Eye (tissue), 1 donor: Measurements from ENCODE around the gene PRKCG.

Experiments used
- DNase-seq: peaks from one replicate; pipeline ENCODE4 v3.0.0-alpha.2; 2015

The PRKCG gene

DNA sequence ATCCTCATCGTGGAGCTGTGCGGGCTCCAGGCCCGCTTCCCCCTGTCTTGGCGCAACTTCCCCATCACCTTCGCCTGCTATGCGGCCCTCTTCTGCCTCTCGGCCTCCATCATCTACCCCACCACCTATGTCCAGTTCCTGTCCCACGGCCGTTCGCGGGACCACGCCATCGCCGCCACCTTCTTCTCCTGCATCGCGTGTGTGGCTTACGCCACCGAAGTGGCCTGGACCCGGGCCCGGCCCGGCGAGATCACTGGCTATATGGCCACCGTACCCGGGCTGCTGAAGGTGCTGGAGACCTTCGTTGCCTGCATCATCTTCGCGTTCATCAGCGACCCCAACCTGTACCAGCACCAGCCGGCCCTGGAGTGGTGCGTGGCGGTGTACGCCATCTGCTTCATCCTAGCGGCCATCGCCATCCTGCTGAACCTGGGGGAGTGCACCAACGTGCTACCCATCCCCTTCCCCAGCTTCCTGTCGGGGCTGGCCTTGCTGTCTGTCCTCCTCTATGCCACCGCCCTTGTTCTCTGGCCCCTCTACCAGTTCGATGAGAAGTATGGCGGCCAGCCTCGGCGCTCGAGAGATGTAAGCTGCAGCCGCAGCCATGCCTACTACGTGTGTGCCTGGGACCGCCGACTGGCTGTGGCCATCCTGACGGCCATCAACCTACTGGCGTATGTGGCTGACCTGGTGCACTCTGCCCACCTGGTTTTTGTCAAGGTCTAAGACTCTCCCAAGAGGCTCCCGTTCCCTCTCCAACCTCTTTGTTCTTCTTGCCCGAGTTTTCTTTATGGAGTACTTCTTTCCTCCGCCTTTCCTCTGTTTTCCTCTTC lies 8.0 kb upstream of the PRKCG start:
- DNase-seq = no peak

DNA sequence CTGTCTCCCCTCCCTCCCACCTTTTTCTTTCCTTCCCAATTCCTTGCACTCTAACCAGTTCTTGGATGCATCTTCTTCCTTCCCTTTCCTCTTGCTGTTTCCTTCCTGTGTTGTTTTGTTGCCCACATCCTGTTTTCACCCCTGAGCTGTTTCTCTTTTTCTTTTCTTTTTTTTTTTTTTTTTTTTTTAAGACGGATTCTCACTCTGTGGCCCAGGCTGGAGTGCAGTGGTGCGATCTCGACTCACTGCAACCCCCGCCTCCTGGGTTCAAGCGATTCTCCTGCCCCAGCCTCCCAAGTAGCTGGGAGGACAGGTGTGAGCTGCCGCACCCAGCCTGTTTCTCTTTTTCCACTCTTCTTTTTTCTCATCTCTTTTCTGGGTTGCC lies 7.4 kb upstream of the PRKCG start:
- DNase-seq = no peak

DNA sequence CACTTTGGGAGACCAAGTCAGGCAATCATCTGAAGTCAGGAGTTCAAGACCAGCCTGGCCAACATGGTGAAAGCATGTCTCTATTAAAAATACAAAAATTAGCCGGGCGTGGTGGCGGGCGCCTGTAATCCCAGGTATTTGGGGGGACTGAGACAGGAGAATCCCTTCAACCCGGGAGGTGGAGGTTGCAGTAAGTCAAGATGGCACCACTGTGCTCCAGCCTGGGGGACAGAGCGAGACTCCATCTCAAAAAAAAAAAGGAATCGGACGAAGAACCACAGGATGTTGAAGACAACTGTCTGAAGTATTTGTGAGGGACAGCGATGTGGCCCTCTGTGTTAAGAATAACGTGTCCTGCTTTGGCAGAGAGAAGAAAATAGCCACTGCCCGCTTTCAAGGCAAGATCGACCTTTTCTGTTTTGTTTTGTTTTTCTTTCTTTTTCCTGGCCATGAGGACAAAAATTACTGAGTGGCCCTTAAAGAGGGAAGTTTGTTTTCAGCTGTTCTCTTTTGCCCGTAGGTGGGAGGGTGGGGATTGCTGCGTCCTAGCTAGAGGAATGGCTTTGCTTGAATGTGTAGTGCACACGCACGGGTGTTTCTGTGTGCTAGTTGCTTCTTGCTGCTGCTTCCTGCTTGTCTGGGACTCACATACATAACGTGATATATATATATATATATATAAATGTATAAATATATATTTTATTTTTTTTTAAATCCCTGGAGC lies 6.2 kb upstream of the PRKCG start:
- no peak for DNase-seq

DNA sequence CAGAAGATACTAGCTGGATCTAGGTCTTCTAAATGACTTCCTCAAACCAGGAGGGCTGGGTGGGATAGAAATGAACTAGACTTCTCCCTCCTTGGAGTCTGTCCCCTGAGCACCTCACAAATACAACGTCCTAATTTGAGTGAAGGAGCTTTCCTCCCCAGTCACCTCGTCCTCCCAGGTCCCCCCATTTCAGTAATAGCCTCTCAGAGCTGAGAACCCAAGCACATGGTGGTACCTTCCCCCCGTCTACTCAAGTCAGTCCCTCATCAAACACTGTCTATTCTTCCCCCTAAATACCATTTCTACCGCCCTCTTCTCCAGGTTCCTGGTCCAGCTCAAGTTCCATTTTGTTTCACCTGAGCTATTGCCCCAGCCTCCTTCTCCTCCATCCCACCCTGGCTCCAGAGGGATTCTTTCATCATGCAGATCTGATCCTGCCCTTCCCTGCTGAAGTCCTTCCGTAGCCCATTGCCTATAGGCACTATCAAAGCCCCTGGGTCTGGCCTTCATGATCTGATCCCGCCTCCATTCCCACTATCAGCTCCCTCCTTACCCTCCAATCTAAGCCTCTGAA lies 5.3 kb upstream of the PRKCG start:
- no peak for DNase-seq

DNA sequence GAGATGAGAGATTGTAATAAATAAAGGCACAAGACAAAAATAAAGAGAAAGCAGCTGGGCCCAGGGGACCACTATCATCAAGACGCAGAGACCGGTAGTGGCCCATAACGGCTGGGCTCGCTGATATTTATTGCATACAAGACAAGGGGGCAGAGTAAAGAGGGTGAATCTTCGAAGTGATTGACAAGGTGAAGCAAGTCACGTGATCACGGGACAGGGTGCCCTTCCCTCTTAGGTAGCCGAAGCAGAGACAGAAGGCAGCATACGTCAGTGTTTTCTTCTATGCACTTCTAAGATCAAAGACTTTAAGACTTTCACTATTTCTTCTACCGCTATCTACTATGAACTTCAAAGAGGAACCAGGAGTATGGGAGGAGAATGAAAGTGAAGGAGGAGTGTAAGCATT lies 4.6 kb upstream of the PRKCG start:
- DNase-seq = no peak

DNA sequence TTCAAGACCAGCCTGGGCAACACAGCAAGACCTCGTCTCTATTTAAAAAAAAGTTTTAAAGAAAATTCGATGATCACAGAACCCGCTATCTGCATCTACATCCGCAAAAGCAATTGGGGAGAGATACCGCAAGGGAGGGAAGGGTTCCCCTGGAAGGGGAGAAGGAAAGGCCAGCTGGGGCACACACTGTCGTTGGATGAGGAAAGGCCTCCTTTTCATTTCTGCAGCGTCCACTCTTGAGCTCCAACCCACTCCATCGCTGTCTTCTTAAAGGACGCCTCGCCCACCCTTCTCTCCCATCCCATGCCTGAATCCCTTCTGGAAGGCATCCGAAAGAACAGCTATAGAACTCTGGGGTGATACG lies 3.2 kb upstream of the PRKCG start:
- DNase-seq = no peak

DNA sequence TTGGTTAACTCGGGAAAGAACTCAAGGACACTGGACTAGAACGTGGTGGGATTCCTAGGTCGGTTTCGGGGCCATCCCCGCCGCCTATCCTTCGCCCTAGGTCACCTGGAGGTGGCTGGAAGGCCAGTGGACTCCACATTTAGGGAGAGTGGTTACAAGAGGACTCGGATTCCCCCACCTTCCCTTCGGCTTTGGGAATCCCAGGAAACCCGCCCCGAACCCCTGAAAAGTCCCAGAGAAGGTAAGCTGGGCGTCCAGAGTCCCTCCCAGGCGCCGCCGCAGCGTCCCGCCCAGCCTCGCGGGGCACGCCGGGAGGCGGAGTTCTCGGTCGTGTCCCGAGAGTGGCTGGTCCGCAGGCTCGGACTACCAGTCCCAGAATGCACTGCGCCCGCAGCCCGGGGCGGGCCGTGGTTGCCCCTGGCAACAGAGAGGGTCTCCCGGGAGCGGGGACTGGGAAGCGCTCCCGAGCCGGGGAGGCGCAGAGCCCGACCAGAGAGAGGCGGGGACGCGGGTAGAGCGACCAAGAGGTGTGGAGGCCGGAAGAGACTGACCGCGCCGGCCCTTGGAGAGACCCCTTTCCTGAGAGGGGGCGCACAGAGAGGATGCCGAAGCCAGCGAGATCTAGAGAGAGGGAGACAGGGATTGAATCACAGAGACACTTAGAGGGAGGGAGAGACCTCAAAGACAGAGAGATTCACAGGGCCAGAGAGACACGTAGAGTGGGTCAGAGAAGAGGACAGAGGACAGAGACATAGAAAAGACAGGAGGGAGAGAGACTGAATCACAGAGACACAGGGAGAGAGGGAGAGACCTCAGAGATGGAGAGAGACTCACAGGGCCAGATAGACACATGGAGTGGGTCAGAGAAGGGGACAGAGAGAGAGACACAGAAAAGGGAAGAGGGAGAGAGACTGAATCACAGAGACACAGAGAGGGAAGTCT lies 2.6 kb upstream of the PRKCG start:
- peak; percentile 99 for DNase-seq

DNA sequence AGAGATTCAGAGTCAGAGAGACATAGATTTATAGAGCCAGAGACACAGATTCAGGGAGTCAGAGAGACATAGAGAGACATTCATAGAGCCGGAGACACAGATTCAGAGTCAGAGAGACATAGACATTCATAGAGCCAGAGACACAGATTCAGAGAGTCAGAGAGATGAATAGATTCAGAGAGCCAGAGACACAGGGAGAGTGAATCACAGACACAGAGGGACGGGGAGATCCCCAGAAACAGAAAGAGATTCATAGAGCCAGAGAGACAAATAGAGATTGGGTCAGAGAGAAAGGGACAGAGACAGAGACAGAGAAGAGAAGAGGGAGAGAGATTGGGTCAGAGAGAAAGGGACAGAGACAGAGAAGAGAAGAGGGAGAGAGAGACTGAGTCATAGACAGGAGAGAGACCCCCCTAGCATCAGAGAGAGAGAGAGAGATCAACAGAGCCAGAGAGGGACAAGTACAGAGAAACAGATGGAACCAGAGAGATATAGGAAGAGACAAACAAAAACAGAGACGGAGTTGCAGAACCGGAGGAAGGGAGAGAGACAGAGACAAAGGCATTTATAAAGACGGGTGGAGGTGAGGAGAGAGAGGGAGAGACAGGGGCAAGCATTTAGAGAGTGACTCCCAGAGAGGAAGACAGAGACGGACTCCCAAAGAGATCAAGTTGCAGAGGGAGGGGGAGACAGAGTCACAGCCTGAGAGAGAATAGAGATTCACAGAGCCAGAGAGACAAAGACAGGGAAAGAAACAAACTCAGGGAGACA lies 1.1 kb upstream of the PRKCG start:
- DNase-seq = peak; percentile 37

DNA sequence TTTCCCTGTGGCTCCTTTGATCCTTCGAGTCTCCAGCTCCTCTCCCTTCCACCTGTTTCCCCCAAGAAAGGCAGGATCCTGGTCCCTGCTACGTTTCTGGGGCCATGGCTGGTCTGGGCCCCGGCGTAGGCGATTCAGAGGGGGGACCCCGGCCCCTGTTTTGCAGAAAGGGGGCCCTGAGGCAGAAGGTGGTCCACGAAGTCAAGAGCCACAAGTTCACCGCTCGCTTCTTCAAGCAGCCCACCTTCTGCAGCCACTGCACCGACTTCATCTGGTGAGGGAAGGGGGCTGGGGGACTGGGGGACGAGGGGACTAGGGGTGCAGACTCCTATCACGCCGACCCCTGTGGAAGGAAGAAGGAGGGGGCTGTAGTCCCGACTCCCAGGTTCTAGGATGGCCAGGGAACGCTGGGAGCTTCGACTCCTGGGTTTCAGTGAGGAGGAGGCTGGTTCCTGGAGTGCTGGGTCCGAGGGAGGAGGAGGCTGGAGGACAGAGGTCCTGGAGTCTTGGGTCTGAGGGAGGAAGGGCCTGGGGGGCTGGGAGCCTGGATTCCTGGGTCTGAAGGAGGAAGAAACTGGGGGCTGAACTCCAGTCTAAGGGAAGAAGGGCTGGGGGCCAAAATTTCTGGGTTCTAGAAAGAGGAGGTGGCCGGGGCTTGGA lies 524 bp downstream of the PRKCG start:
- DNase-seq = peak; percentile 23

DNA sequence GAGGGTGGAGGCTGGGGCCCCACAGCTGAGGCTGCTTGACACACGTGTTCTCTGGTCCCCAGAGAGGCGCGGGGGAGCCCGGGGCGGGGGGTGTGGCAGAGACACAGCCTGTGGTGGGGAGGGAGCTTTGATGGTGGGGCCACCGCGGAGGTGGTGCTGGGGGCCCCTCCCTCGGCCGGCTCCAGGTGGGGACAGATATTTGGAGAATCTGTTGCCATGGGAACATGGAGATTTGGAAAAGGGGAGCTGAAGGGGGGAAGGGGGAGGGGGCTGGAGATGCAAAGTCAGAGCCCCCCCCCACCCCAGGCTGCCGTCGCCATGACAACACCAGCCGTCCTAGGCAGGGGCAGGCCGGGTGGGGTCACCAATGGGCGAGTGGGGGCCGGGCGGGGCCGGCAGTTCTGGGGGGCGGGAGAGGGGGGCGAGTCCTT lies 1.2 kb downstream of the PRKCG start:
- DNase-seq = peak; percentile 18

DNA sequence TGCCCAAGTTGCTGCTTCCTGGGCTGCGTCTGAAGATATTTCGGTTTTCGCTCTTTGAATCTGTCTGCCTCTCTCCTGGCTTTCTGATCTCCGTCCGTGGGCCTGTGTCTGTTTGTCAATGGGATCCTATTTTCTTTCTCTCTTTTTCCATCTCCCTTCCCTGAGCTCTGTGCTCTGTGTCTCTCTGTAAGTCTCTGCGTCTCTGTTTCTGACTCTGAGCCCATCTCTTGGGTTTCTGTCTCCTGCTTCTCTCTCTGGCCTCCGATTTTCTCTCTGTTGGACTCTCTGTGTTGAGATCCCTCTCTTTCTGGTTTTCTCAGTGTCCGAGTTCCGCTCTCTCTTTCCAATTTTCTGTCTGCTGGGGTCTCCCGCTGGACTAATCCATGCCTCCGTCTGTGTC lies 1.7 kb downstream of the PRKCG start:
- peak; percentile 23 for DNase-seq

DNA sequence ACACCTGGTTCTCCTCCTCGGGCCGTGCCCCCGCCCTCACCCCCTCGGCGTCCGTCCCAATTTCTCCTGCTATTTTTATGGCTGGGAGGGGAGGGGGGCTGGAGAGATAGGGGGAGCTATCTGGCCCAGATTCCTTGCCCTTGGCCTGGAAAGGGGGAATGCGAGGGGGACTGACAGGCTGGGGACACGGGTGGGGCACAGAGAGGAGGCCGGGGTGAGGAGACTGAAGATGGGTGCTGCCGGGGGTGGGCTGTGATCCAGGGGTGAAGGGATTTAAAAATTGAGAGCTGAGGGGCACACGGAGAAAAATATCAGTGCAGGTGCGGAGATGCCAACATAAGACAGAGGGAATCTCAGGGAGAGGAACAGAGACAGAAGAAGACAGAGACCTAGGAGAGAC lies 2.3 kb downstream of the PRKCG start:
- DNase-seq = no peak

DNA sequence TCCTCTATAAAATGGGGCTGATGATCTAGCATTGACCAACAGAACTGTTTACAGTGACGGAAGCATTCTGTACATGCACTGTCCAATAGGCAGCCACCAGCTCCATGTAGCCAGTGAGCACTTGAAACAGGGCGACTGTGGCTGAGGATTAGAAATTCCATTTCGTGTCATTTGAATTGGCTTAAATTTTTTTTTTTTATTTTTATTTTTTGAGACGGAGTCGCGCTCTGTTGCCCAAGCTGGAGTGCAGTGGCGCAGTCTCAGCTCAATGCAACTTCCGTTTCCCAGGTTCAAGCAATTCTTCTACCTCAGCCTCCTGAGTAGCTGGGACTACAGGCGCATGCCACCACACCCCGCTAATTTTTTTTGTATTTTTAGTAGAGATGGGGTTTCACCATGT lies 3.0 kb downstream of the PRKCG start:
- DNase-seq = no peak

DNA sequence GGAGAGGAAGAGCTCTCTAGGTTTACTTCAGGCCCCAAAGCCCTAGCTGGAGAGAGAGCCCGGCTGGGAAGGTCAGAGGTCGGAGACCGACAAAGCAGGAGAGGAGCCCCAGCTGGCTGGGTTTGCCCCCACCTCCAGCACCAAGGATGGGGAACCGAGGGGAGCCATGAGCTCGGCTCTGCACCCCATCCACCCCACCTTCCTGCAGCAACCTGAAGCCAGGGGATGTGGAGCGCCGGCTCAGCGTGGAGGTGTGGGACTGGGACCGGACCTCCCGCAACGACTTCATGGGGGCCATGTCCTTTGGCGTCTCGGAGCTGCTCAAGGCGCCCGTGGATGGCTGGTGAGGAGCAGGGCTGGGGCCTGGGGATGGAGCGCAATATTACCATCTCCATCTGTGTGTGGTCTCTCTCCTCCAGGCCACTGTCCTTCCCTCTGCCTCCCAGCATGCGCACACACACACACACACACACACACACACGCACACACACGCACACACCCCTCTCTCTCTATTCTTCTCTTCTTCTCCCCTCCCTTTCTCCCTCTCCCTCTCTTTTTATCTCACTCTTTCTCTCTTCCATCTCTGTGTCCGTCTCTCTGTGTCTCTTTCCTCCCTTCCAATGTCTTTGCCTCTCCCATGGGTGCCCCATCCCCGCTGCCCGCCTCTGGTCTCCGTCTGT lies 10.4 kb downstream of the PRKCG start:
- peak; percentile 9 for DNase-seq

DNA sequence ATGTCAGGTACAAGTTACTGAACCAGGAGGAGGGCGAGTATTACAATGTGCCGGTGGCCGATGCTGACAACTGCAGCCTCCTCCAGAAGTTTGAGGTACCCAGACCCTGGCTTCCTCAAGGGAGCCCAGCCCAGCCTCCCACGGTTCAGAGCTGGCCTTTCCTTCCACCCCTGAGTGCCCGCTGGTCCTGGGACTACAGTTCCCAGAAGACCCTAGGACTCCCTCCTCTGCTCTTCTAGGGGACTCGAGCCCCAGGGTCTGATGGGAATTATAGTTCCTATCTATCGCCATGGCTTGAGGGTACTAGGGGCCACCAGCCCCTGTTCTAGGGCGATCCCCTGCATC lies 11.0 kb downstream of the PRKCG start:
- DNase-seq = peak; percentile 60

DNA sequence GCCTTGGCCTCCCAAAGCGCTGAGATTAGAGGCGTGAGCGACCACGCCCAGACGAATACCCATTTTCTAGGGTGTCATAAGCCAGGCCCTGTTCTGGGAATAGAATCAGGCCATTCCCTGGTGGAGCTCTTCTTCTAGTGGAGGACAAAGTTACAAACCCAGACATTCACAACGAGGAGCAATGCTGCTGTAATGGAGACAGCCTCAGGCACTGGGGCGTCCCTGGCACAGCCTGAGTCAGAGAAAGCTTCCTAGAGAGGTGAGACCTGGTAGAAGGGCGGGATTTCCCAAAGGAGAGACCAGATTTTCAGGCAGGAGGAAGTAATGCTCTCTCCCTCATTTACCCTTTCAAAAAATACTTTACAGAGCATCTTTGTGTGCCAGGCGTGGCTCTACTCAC lies 12.7 kb downstream of the PRKCG start:
- DNase-seq = no peak

DNA sequence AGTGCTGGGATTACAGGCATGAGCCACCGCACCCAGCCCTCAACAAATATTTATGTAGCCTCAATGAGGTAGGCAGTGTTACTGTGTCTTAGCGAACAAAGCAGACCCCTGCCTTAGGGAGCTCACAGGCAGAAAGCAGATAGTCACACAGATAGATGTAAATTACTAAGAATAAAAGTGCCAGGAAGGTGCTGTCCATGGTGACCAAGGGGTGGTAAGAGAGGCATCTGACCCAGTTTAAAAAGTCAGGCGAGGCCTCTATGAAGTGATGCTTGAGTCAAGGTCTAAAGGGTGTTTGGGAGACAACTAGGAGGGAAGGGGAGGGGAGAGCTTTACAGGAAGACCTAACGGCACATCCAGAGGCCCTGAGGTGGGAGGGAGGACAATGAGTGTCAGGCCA lies 14.7 kb downstream of the PRKCG start:
- no peak for DNase-seq

DNA sequence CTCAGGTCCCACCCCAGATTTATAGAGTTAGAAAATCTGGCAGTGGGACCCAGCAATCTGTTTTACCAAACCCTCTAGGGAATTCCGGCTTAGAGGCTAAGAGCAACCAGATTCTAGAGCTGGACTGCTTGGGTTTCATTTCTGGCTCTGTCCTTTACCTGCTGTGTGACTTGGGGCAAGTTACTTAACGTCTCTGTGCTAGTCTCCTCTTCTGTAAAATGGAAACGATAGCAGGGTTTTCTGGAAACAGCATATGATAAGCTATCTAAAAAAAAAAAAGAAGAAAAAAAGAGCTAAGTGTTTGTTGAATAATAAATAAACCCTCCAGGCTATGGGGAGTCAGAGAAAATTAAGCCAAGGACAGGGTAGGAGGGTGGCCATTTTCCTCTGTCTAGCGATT lies 15.5 kb downstream of the PRKCG start:
- no peak for DNase-seq

DNA sequence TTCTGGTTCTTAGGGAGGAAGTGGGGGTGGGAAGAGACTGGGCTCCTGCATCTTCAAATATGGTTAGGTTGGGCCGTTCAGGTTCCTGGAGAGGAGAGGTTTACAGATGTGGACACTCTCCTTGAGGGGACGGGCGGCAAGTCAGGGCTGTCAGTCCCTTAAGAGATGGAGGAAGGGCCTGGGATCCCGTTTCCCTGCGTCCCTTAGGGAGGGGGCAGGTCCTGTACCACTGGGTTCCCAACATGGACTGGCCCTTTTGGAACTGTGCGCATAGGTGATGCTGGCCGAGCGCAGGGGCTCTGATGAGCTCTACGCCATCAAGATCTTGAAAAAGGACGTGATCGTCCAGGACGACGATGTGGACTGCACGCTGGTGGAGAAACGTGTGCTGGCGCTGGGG lies 16.2 kb downstream of the PRKCG start:
- no peak for DNase-seq

DNA sequence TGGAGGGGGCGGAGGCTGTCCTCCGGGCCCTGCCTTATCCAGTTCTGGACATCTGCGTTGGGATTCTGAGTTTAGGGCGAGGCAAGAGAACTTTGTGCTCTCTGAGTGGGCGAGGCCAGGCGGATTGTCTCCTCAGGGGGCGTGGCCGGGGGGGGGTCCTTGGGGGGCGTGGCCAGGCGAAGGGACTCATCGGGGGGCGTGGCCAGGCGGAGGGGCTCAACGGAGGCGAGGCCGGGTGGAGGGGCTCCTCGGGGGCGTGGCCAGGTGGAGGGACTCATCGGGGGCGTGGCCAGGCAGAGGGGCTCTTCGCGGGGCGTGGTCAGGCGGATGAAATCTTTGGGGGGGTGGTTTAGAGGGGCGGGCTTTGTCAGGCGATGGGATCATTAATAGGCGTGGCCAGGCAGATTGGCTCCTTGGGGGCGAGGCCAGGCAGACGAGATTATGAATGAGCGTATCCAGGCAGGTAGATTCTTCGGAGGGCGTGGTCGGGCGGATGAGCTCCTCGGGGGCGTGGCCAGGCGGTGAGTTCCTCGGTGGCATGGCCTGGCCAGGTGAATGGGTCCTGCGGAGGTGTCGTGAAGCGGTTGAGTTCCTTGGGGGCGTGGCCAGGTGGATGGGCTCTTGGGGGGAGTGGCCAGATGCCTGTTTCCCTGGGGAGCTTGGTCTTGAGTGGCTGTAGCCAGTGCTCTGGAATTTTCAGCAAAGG lies 16.8 kb downstream of the PRKCG start:
- no peak for DNase-seq
